Measurements from ENCODE around the gene CCDC24.

CCDC24 gene

GRCh38 chr1:43963890-43964289, 27.5 kb upstream of the CCDC24 start:
- DNase-seq = no peak

GRCh38 chr1:43965316-43965715, 26.1 kb upstream of the CCDC24 start:
- no peak for DNase-seq

GRCh38 chr1:43968348-43968948, 23.0 kb upstream of the CCDC24 start:
- no peak for DNase-seq

- DNase-seq = no peak
Measured at GRCh38 chr1:43969416-43969745, 22.0 kb upstream of the CCDC24 start.

GRCh38 chr1:43969746-43970466, 21.5 kb upstream of the CCDC24 start, which contains the start of gene DPH2:
Gene DPH2 (plus strand): TSS chr1:43970010. CDS start chr1:43970176, 166 bp downstream.
- DNase-seq = peak; percentile 96

- DNase-seq = no peak
Measured at GRCh38 chr1:43970502-43970901, 20.9 kb upstream of the CCDC24 start.

- no peak for DNase-seq
Measured at GRCh38 chr1:43970911-43971310, 20.5 kb upstream of the CCDC24 start.

GRCh38 chr1:43971336-43971980, 19.9 kb upstream of the CCDC24 start:
- DNase-seq = no peak

- DNase-seq = no peak
Measured at GRCh38 chr1:43973981-43974442, 17.4 kb upstream of the CCDC24 start.

- DNase-seq = peak; percentile 96
Measured at GRCh38 chr1:43974443-43975248, 16.8 kb upstream of the CCDC24 start, which contains the start of gene ATP6V0B. Gene ATP6V0B (plus strand): TSS chr1:43974960. CDS start chr1:43975041, 81 bp downstream.

- no peak for DNase-seq
Measured at GRCh38 chr1:43975249-43975961, 16.0 kb upstream of the CCDC24 start.

- DNase-seq = no peak
Measured at GRCh38 chr1:43976045-43976444, 15.4 kb upstream of the CCDC24 start.

- DNase-seq = no peak
Measured at GRCh38 chr1:43976890-43977289, 14.5 kb upstream of the CCDC24 start.

- DNase-seq = no peak
Measured at GRCh38 chr1:43977376-43978263, 13.8 kb upstream of the CCDC24 start.

GRCh38 chr1:43978264-43978550, 13.2 kb upstream of the CCDC24 start:
- no peak for DNase-seq

- peak; percentile 27 for DNase-seq
Measured at GRCh38 chr1:43978551-43979260, 12.7 kb upstream of the CCDC24 start, which contains the start of gene B4GALT2. Gene B4GALT2 (plus strand): TSS chr1:43979210. CDS start chr1:43981161, 1,951 bp downstream.

- DNase-seq = no peak
Measured at GRCh38 chr1:43979261-43979527, 12.2 kb upstream of the CCDC24 start.

- no peak for DNase-seq
Measured at GRCh38 chr1:43979528-43980254, 11.7 kb upstream of the CCDC24 start.

- DNase-seq = no peak
Measured at GRCh38 chr1:43980255-43981134, 10.9 kb upstream of the CCDC24 start.
